Trophoblast cell (in vitro differentiated cells and primary cell): ENCODE data around the gene GET4.

ENCODE experiments used
- DNase-seq, 2 donors: peaks; one replicate each; pipeline ENCODE4 v3.0.0-alpha.2; 2016
- H2AFZ ChIP-seq: 2 replicates; pipeline ENCODE4 v1.6.1; 2013; ENCODE audit warnings: low read length, moderate library complexity, mild to moderate bottlenecking; ENCODE audit not compliant: insufficient read depth, poor library complexity
- H2AK5ac ChIP-seq: 2 replicates; pipeline ENCODE4 v1.6.1; 2013; ENCODE audit warnings: mild to moderate bottlenecking, low read length
- H2BK120ac ChIP-seq: 2 replicates; pipeline ENCODE4 v1.6.1; 2013; ENCODE audit warnings: low read length, mild to moderate bottlenecking, moderate library complexity; ENCODE audit not compliant: insufficient read depth, poor library complexity
- H2BK12ac ChIP-seq: 2 replicates; pipeline ENCODE4 v1.6.1; 2013; ENCODE audit warnings: mild to moderate bottlenecking, low read length, moderate library complexity
- H2BK5ac ChIP-seq: 2 replicates; pipeline ENCODE4 v1.6.1; 2013; ENCODE audit warnings: low read length, low read depth, moderate library complexity, mild to moderate bottlenecking; ENCODE audit not compliant: poor library complexity
- H3K14ac ChIP-seq: 2 replicates; pipeline ENCODE4 v1.6.1; 2013; ENCODE audit warnings: mild to moderate bottlenecking, low read length
- H3K18ac ChIP-seq: 2 replicates; pipeline ENCODE4 v1.6.1; 2013; ENCODE audit warnings: mild to moderate bottlenecking, low read length
- H3K23ac ChIP-seq: 2 replicates; pipeline ENCODE4 v1.6.1; 2013; ENCODE audit warnings: low read length
- H3K27ac ChIP-seq: 2 replicates; pipeline ENCODE4 v1.5.1; 2013; ENCODE audit warnings: low read depth, mild to moderate bottlenecking, inconsistent platforms, low read length, moderate library complexity
- H3K27me3 ChIP-seq: 2 replicates; pipeline ENCODE4 v1.6.1; 2013; ENCODE audit warnings: inconsistent platforms, mild to moderate bottlenecking, low read length, moderate library complexity; ENCODE audit not compliant: insufficient read depth
- H3K36me3 ChIP-seq, 2 experiments: 1 replicate in 1 of 2; 2 replicates in 1 of 2; pipeline ENCODE4 v1.6.1; 2013; ENCODE audit warnings: low read length in 2 of 2, mild to moderate bottlenecking in 2 of 2, moderate library complexity in 1 of 2; ENCODE audit not compliant: insufficient read depth in 2 of 2, control insufficient read depth in 1 of 2
- H3K4ac ChIP-seq: 2 replicates; pipeline ENCODE4 v1.6.1; 2013; ENCODE audit warnings: low read depth, mild to moderate bottlenecking, low read length, moderate library complexity
- H3K4me1 ChIP-seq, 2 experiments: 1 replicate in 1 of 2; 2 replicates in 1 of 2; pipeline ENCODE4 v1.6.1; 2013; ENCODE audit warnings: low read length in 2 of 2, mild to moderate bottlenecking in 2 of 2, moderate library complexity in 1 of 2; ENCODE audit not compliant: insufficient read depth in 2 of 2, control insufficient read depth in 1 of 2
- H3K4me2 ChIP-seq: 2 replicates; pipeline ENCODE4 v1.6.1; 2013; ENCODE audit warnings: inconsistent platforms, mild to moderate bottlenecking, low read length, moderate library complexity
- H3K4me3 ChIP-seq: 2 replicates; pipeline ENCODE4 v1.5.1; 2013; ENCODE audit warnings: mild to moderate bottlenecking, low read depth, low read length, inconsistent platforms
- H3K79me1 ChIP-seq: one replicate; pipeline ENCODE4 v1.6.1; 2013; ENCODE audit warnings: low read length
- H3K79me2 ChIP-seq: 2 replicates; pipeline ENCODE4 v1.6.1; 2013; ENCODE audit warnings: low read length, mild to moderate bottlenecking; ENCODE audit not compliant: control insufficient read depth, insufficient read depth, poor library complexity
- H3K9ac ChIP-seq: 2 replicates; pipeline ENCODE4 v1.6.1; 2013; ENCODE audit warnings: mild to moderate bottlenecking, low read length
- H3K9me3 ChIP-seq: 2 replicates; pipeline ENCODE4 v1.6.1; 2013; ENCODE audit warnings: low read depth, mild to moderate bottlenecking, control low read depth, inconsistent platforms, low read length; ENCODE audit not compliant: insufficient read depth
- H4K12ac ChIP-seq: 2 replicates; pipeline ENCODE4 v1.6.1; 2013; ENCODE audit warnings: low read depth, mild to moderate bottlenecking, low read length, moderate library complexity
- H4K8ac ChIP-seq: 2 replicates; pipeline ENCODE4 v1.6.1; 2013; ENCODE audit warnings: low read depth, mild to moderate bottlenecking, low read length, moderate library complexity
- H4K91ac ChIP-seq: one replicate; pipeline ENCODE4 v1.6.1; 2013; ENCODE audit warnings: low read depth, mild to moderate bottlenecking, low read length, moderate library complexity
- WGBS: extraction: QIAGEN DNeasy Blood & Tissue Kit; methylation state at CpG from one replicate; pipeline ENCODE4 v1.1.7; 2013; ENCODE audit warnings: missing lambda C conversion rate; ENCODE audit not compliant: insufficient read length, insufficient coverage; ENCODE audit errors: extremely low coverage; 5-methylcytosine and 5-hydroxymethylcytosine counted together

Gene GET4

DNA sequence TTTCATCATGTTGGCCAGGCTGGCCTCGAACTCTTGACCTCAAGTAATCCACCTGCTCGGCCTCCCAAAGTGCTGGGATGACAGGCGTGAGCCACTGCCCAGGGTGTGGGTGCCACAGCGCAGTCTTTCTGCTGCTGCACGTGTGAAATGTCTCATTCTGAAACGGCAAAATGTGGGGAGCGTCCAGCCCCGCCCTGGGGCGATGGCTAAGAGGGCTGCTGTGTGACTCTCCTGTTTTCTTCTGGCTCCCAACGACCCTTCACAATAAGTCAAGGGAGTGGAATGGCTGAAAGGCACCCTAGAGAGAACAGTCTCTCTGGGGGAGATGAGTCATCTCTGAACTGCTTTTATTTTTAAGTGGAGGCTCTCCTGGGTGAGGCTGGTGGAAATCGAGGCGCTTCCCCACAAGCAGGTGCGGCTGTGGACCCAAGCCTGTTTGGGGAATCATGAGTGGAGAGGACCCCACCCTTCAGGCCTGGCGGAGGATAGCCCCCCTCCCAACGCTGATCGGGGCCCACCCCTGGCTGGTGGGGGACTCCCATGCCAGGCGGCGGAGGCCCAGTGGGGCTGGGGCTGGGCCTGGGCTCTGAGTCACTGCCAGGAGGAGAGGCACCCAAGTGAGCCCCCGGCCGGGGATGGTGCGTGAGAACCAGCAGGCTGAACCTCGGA lies 60.2 kb downstream of the GET4 start:
- H4K91ac ChIP-seq, result no peak overlapping the region
- H3K4ac ChIP-seq, result no peak overlapping the region
- H4K8ac ChIP-seq, result no peak overlapping the region
- no peak overlapping the region for H4K12ac ChIP-seq
- no peaks in the 10 kb centered on the region for H3K79me1 ChIP-seq
- no peak overlapping the region for H3K27ac ChIP-seq
- H3K9me3 ChIP-seq, result peaks cover 2% of the 10 kb centered on the region
- no peak overlapping the region for H2BK120ac ChIP-seq
- no peaks in the 10 kb centered on the region for H3K4me1 ChIP-seq
- no CpG with 5 or more reads among the region's 22 CpGs for WGBS
- no peaks in the 10 kb centered on the region for H3K36me3 ChIP-seq
- H3K23ac ChIP-seq, result no peak overlapping the region
- H2AFZ ChIP-seq, result no peak overlapping the region
- no peak overlapping the region for H3K9ac ChIP-seq
- no peak overlapping the region for H2BK12ac ChIP-seq
- no peak overlapping the region for H3K18ac ChIP-seq
- peak; percentile 77 to 83 for DNase-seq
- no peaks in the 10 kb centered on the region for H3K27me3 ChIP-seq
- no peak overlapping the region for H3K4me2 ChIP-seq
- H3K14ac ChIP-seq, result no peak overlapping the region
- no peak overlapping the region for H2BK5ac ChIP-seq
- H2AK5ac ChIP-seq, result no peak overlapping the region
- no peak overlapping the region for H3K4me3 ChIP-seq
- no peaks in the 10 kb centered on the region for H3K79me2 ChIP-seq

- Histone ChIP-seq H3K9me3 (peaks cover 2% of the 10 kb centered on the region), H4K8ac (no peak overlapping the region), H3K27me3 (no peaks in the 10 kb centered on the region), H2AFZ (no peak overlapping the region), H3K36me3 (no peaks in the 10 kb centered on the region), H2BK120ac (no peak overlapping the region), H3K14ac (no peak overlapping the region), H2BK12ac (no peak overlapping the region), H3K4me2 (no peak overlapping the region), H3K4ac (no peak overlapping the region), H3K4me3 (no peak overlapping the region), H4K91ac (no peak overlapping the region), H3K27ac (no peak overlapping the region), H3K79me2 (no peaks in the 10 kb centered on the region), H2AK5ac (no peak overlapping the region), H2BK5ac (no peak overlapping the region), H3K4me1 (no peaks in the 10 kb centered on the region), H3K79me1 (no peaks in the 10 kb centered on the region), H3K18ac (no peak overlapping the region), H3K23ac (no peak overlapping the region), H4K12ac (no peak overlapping the region), H3K9ac (no peak overlapping the region)
- no CpG with 5 or more reads among the region's 16 CpGs for WGBS
- DNase-seq, result peak; percentile 95 to 96
Observed at GRCh38 chr7:937856-938484, 61.6 kb downstream of the GET4 start.

- no CpG with 5 or more reads among the region's 27 CpGs for WGBS
Observed at GRCh38 chr7:938546-939185, 62.3 kb downstream of the GET4 start.

DNA sequence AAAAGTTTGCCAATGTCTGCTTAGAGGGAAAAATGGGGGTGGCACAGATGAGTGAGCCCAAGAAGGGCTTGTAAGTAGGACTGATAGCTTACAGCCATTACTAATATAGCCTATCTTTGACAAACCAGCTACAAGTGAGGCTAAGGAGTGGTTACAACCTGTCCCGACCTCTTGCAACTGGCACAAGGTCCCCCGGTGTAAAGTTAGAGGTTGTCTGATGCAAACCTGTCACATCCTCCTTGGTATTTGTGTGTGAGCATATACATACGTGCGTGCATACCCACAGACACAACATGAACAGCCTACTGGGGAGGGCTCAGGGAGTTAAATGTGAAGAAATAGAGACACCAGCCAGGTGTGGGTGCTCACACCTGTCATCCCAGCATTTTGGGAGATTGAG lies 63.5 kb downstream of the GET4 start:
- no peaks in the 10 kb centered on the region for H3K79me1 ChIP-seq
- no peak overlapping the region for H3K27ac ChIP-seq
- H3K4me3 ChIP-seq, result no peak overlapping the region
- no peak overlapping the region for H2BK5ac ChIP-seq
- no peaks in the 10 kb centered on the region for H3K79me2 ChIP-seq
- no CpG with 5 or more reads among the region's 4 CpGs for WGBS
- no peak overlapping the region for H3K23ac ChIP-seq
- no peak overlapping the region for H2AFZ ChIP-seq
- H4K91ac ChIP-seq, result no peak overlapping the region
- no peak overlapping the region for H2AK5ac ChIP-seq
- no peak overlapping the region for H3K14ac ChIP-seq
- H3K4ac ChIP-seq, result no peak overlapping the region
- no peaks in the 10 kb centered on the region for H3K36me3 ChIP-seq
- H4K12ac ChIP-seq, result no peak overlapping the region
- H3K4me2 ChIP-seq, result no peak overlapping the region
- DNase-seq, result no peak
- peaks cover 0 to under 1% of the 10 kb centered on the region in 2 experiments for H3K4me1 ChIP-seq
- H2BK12ac ChIP-seq, result no peak overlapping the region
- H3K18ac ChIP-seq, result no peak overlapping the region
- H3K9ac ChIP-seq, result no peak overlapping the region
- H2BK120ac ChIP-seq, result no peak overlapping the region
- H4K8ac ChIP-seq, result no peak overlapping the region
- no peaks in the 10 kb centered on the region for H3K27me3 ChIP-seq
- peaks cover 2% of the 10 kb centered on the region for H3K9me3 ChIP-seq

More at GRCh38 chr7:938546-939185, 62.3 kb downstream of the GET4 start:
- Histone ChIP-seq H3K79me2 (no peaks in the 10 kb centered on the region), H3K9me3 (peaks cover 2% of the 10 kb centered on the region), H3K4me3 (no peak overlapping the region), H3K14ac (no peak overlapping the region), H2BK12ac (no peak overlapping the region), H3K27me3 (no peaks in the 10 kb centered on the region), H3K4me2 (no peak overlapping the region), H3K23ac (no peak overlapping the region), H2BK5ac (no peak overlapping the region), H2AK5ac (no peak overlapping the region), H3K18ac (no peak overlapping the region), H4K91ac (no peak overlapping the region), H4K12ac (no peak overlapping the region), H3K27ac (no peak overlapping the region), H3K4me1 (no peaks in the 10 kb centered on the region), H3K36me3 (no peaks in the 10 kb centered on the region), H3K79me1 (no peaks in the 10 kb centered on the region), H2AFZ (no peak overlapping the region), H3K4ac (no peak overlapping the region), H4K8ac (no peak overlapping the region), H2BK120ac (no peak overlapping the region), H3K9ac (no peak overlapping the region)
- DNase-seq, result no peak
